ENCODE measurements around the gene SLC22A5.
"Not testable (repeated sequence)": the region's sequence is repeated elsewhere in the genome, so short reads cannot be mapped to it uniquely, and the experiment has no call there.

SLC22A5 gene

GRCh38 chr5:132426525-132427138, 57.1 kb downstream of the SLC22A5 start:
- DNase-seq (ENCODE audit: low read depth in 2 of 3, low spot score in 1 of 3): peak in 2 of 3 donors; percentile 65

GRCh38 chr5:132427281-132428146, 58.0 kb downstream of the SLC22A5 start:
- DNase-seq (ENCODE audit: low read depth in 2 of 3, low spot score in 1 of 3): peak in 2 of 3 donors; percentile 49 to 64

DNA sequence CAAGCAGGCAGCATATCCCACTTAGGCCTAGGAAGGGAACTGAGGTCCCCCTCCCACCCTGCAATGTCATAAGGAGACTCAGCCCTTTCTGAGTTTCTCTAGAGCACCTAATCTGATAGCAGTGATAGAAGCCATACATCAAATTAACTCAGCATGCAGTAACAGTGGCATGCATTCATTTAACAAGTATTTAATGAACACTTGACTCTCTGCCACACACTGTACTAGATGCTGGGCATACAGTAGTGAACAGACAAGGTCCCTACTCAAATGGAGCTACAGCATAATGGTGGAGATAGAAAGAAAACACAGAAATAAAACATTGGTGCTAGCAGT, 58.6 kb downstream of the SLC22A5 start:
- no peak for DNase-seq (ENCODE audit: low read depth in 2 of 3, low spot score in 1 of 3)

DNA sequence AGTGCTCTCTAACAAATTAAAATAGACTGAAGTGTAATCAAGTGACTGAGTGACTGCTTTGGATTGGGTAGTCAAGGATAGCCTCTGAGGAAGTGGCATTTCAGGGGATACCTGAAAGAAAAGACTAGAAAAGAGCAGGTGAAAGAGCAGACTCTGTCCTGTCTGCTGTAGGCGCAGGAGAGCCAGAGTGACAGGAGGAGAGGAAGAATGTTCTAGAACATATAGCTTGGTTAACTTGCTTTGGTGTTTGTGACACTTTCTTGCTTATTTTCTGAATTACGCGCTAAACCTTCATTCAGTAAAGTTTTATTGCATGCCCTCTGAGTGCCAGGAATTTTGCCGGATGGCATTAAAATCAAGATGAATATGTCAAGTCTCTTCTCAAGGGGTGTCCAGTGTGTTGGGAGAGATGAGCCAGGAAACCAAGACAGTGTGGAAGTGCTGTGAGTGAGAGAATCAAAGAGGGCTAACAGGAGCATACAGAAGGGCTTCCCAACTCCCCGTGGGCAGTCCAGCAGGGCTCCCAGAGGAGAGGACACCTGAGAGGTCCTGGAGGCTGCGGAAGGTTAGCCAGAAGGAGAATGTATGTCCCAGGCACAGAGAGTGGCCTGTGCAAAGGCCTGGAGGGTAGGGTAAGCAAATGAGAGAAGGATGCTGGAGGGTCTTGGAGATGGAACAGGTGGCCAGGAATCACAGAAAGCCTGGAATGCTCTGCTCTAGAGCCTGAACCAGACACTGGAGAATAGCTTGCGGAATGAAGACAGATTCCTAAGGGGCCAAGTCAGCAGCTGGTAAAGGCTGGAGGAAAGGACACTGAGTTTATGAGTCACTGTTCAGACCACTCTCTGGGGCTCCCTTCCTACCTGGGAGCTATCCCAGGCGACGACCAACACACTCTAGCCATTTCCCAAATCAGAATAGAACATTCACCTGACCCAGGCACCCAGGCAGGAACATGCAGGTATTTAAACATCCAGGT, 59.3 kb downstream of the SLC22A5 start:
- no peak for DNase-seq (ENCODE audit: low read depth in 2 of 3, low spot score in 1 of 3)

- no peak for DNase-seq (ENCODE audit: low read depth in 2 of 3, low spot score in 1 of 3)
Measured at GRCh38 chr5:132429463-132430440, 60.2 kb downstream of the SLC22A5 start.

GRCh38 chr5:132430746-132431145, 61.2 kb downstream of the SLC22A5 start:
- no peak for DNase-seq (ENCODE audit: low read depth in 2 of 3, low spot score in 1 of 3)

DNA sequence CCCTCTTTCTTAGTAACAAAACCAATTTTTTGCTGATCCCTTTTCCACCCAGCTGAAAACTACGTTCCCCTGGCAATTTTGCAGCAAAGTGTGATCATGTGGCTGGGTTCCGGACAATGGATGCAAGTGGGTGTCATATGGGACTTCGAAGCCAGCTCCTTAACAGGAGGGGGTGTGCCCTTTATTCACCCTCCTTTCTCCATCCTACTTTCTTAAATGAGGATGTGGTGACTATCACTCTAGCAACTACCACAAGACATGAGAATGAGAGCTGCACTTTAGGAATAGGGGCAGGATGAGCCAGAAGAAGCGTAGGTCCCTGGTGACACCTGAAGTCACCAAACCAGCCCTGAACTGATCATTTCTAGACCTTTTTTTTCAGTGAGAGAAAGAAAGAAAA, 62.1 kb downstream of the SLC22A5 start:
- DNase-seq (ENCODE audit: low read depth in 2 of 3, low spot score in 1 of 3): no peak

DNA sequence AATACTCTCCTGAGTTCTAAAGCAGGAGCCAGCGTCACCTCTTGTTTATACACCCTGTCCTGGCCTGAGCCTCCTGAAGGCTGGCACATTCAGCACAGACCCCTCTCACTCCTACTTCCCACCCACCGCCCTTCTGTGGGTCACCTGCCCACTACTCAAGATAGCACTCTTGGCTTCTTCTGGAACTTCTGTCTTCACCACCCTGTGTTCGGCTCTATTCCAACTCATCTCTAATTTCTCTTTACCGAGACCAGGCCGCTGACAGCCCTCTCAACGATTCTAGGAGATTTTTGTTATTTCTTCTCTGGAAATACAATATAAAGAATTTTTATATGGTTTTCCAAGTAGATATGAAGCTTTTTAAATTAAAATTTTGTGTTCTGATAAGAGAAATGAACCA, 63.6 kb downstream of the SLC22A5 start:
- no peak for DNase-seq (ENCODE audit: low read depth in 2 of 3, low spot score in 1 of 3)

DNA sequence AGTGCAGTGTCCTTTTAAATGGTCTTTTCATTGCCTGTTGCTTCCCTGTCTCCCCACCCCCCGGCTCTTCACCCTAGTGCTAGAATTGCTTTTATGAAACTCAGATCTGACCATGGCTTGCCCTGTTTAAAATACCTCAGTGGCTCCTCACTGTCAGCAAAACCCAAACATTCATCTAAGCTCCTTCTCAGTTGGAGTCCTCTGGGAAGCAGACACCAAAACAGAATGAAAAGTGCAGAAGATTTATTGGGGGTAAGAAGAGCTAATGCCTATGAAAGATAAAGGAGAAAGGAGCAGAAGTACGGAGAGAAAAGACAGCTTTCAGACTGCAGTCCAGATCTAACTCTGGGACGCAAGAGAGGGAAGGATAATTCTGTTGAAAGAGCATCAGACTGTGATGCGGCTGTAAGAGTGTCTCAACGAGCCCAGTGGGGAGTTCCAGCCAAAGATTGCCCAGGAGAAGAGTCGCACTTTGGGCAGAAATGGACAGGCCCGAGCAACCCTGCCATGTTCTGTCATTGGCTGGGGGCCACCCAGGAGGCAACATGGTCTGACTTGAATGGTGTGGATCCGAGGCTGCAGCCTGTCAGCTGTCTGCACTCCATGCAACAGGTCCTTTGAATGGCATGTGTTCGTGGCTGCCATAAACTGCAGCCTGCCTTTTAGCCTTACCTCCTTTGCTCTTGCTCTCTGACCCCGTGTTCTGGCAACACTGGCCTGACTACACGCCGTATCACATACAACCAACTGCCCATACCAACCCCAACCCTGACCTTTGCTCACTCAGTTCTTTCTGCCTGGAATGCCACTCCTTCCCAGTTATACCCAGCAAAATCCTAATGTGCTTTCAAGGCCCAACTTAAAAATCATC, 65.1 kb downstream of the SLC22A5 start:
- DNase-seq (ENCODE audit: low read depth in 2 of 3, low spot score in 1 of 3): no peak

- no peak for DNase-seq (ENCODE audit: low read depth in 2 of 3, low spot score in 1 of 3)
Measured at GRCh38 chr5:132435447-132435846, 65.9 kb downstream of the SLC22A5 start.

- no peak for DNase-seq (ENCODE audit: low read depth in 2 of 3, low spot score in 1 of 3)
Measured at GRCh38 chr5:132435886-132436285, 66.4 kb downstream of the SLC22A5 start.

GRCh38 chr5:132436936-132437335, 67.4 kb downstream of the SLC22A5 start:
- no peak for DNase-seq (ENCODE audit: low read depth in 2 of 3, low spot score in 1 of 3)

DNA sequence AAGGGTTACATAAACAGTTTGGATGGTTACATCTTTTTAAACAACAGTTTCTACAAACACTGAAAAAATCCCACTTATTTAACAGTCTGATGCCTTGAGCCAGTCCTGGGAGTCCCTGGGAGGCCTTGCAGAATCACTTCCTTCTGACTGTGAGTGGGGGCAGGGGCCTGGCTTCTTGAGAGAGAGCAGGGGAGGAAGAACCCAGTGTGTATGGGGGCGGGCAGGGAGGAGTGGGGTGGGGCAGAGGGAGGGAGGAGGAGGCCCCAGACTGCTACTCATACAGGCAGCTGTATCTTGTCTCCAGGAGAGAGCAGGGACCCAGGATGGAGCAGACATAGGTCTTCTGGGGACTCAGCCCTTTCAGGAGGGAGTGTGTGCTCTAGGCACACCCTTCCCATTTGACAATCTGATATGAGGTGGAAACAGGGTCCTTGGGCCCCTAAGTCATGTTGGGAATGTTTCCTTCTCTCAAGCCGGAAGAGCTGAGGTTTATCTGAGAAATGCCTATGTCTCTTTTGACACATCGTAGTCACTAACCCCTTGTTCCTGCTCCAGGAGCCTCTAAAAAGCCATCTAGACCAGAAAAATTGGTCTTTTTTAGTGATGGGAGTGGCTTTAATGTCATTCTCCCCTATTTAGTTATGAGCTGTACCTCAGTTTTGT, 68.2 kb downstream of the SLC22A5 start:
- peak in 1 of 3 donors; percentile 48 for DNase-seq (ENCODE audit: low read depth in 2 of 3, low spot score in 1 of 3)

DNA sequence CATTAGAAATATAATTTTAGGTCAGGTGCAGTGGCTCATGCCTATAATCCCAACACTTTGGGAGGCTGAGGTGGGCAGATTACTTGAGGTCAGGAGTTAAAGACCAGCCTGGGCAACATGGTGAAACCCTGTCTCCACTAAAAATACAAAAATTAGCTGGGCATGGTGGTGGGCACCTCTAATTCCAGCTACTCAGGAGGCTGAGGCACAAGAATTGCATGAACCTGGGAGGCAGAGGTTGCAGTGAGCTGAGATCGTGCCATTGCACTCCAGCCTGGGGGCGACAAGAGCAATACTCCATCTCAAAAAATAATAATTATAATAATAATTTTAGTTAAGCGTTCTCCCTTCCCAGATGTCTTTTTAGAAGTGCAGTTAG, 68.7 kb downstream of the SLC22A5 start:
- DNase-seq (ENCODE audit: low read depth in 2 of 3, low spot score in 1 of 3): not testable (repeated sequence)

- DNase-seq (ENCODE audit: low read depth in 2 of 3, low spot score in 1 of 3): no peak
Measured at GRCh38 chr5:132438917-132439316, 69.4 kb downstream of the SLC22A5 start.

DNA sequence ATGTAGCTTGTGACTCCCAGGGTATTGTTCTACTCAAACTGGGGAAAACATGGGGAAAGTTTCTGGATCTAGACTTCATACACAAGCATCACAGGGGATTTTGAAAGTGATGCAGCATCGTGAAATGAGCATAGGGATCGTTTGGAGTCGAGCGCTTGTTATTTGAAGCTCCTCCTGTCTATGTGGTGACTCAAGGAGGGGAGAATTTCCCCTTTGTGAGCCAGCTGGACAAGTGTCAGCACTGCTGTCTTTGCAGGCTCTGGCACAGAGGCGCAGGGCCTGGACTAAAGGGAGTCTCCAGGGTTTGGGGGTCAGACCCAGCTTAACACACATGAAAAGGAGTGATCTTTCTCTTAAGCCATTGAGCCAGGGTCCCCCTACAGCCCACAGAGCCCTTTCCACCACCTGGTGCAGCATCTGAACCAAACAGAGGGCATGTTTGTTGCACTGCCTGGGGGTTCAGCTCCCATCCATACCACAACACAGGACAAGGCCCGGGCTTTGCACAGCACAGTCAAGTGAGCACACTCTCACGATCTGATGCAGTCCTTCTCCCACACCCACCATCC, 70.1 kb downstream of the SLC22A5 start:
- DNase-seq (ENCODE audit: low read depth in 2 of 3, low spot score in 1 of 3): no peak

DNA sequence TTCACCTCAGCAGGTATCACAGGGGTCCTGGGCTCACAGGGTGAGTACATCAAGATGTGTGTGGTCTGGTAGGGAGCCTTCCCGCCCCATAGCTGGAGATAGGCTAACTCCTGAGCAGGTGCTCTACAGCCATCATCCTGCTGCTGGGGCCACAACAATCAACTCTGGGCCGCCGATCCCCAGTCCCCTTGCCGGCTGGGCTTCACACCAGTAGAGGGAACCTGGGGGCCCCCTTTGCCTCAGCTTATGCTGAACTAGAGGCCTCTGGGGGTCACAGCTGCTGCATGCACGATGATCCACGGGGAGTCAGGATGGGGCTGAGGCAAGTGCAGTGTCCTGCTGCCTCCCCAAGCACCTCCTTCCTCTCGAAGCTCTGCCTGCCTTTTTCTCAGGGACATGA, 74.6 kb downstream of the SLC22A5 start:
- no peak for DNase-seq (ENCODE audit: low read depth in 2 of 3, low spot score in 1 of 3)
